ENCODE results near the gene PIGQ.

PIGQ gene

DNA sequence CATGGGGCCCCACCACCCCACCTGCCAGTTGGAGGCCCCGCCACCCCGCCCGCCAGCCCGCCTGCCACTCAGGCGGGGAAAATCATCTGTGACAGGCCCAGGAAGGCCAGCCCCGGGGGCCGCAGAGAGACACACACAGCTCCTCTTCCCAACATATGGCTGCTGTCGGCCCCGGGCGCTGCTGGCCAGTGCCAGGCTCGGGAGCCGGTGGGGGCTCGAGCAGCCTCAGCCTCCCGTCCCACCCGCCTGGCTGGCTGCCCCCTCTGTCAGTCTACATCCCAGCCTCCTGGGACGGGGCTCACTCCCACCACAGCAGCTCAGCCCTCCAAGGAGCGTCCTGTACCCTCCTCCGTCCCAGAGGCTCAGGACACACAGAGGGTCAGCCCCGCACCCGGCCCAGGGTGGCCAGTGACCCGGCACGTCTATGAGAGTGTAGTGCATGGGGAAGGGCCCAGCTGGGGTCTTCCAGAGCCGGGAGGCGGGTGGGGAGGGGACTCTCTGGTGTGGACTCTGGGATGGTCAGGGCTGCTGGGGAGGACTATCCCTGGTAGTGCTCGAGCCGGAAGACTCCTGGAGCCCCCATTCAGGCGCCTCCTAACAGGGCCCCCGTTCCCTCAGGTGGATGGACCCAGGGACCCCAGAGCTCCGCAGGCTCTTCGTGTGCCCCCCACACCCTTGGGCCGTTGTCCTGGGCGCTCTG lies 13.1 kb upstream of the PIGQ start:
- no peak for DNase-seq

DNA sequence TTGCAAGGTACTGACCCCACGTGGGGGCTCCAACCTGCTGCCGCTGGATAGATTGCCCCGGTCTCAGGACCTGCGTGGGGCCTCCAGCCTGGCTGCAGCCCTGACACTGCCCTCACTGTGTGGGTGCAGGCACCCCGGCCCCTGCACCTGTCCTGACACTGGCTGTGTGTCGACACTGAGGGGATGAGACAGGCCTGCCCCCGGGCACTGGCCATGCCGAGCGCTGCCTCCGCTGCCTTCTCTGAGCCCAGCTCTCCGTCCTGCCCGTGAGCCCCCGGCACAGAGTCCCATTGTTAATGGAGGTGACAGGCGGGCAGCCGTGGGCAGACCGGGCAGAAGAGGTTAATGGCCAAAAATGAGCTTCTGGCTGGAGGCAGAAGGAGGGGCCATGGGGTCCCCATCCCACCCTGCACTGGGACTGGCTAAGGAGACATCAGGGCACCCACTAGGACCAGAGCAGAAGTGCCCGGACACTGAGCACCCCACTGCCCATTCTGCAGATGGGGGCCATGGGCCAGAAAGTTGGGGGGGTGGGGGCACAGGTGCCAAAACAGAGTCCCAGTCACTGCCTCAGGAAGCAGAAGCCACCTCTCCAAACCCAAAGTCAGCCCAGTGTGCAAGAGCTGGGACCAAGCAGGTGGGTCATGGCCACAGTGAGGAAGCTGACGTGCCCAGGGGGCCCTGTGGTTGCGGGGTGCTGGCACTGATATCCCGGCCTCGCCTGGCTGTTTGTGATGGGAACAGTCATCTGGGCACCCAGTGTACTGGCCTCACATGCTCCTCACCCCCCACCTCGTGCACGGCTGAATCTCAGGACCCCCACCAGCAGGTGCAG lies 12.1 kb upstream of the PIGQ start:
- DNase-seq: no peak

DNA sequence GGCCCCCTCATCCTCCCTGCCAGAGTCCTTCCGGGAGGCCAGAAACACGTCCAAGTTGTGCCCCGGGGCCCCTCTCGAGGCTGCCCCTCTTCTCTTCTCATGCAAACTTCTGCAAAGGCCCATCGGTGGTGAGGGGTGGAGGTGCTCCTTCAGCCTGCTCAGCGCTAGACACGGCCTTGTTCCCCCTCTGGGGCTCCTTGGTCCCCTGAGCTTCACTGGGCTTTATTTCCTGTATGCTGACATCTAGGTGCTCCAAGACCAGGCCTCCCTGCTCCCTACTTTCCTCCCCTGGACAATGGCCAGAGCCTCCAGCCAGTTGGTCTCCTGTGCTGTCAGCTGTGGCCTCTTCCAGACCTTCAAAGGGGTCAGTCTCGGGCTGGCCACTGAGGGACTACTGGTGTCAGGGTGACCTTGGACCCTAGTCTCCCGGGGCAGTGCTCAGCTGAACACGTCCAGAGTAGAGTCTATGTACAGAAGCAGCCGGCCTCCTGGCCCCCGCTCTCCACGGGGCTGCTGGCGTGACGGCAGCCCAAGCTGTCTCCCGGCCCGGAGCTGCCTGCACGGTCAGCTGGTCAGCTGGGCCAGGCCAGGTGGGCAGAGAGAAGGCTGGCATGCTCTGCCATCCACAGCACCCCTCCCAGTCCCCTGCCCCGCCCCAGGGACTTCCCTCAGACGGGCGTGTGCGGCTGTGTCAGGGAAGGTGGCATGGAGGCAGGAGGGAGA lies 11.3 kb upstream of the PIGQ start:
- no peak for DNase-seq

DNA sequence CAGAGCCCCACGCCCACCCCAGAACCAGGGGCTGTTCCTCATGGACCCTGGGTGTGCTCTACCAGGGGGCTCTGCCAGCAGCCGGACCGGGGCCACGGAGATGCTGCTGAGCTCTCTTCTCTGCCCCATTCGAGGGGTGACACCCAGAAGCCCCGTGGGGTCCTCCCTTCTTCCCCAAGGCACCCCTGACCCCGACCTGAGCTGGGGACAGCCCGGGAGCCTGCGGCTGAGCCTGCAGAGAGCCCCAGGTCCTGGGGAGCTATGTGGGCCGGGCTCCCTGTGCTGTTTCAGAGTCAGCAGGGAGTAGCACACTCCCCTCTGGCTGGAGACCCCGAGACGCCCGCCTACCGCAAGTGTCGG lies 10.8 kb upstream of the PIGQ start:
- DNase-seq: no peak

DNA sequence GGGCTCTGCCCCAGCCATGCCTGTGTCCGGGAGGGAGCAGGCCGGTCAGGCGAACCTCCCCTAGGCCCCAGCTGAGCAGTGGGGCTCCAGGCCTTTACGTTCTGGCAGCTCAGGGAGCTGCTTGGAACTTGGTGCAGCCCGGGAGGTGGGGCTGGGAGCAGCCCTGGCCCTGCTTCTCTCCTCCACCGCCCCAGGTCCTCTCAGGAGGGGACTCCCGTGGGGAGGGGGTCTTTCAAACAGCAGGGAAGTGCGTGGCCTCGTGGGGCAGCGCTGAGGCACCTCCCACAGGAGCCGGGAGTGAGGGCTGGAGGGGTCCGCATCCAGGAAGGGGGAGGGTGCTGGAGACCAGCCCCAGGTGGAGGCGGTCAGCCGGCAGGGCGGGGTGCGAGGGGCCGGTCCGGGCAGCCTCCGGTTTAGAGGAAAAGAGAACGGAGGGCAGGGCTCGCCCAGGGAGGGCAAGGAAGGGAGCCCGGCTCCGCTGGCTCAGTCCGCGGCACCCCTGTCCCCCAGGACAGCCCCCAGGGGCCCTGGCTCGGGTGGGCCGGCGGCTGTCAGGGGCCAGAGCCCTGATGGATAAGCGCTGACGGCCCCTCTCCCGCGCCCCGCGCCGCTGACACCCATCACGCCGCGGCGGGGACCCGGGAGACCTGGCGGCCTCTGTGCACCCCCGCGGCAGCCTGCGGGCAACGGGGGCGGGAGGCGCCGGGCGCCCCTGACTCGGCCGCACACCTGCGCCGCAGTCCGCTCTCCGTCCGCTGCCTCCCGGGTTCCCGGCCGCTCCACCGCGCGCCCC lies 10.2 kb upstream of the PIGQ start:
- DNase-seq: no peak

DNA sequence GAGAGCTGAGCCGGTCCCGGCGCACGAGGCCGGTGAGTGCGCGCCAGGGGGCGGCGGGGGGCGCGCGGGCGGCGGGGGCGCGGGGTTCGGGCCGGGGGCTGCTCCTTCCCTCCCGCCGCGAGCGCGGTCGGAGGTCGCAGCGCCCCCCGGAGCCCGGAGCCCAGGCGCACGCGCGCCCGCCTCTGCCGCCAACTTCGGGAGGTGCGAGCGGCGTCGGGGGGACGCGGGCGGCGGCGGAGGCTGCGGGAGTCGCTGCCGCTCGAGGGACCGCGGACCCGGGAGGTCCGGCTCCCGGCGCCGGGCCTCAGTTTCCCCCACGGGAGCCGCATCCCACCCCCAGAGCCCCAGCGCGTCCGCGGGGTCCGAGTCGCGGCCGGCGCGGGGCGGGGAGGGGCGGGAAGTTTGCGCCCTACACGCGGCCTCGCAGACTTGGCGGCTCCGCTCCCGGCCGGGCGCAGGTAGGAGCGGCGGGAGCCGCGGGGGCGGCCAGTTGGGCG lies 9.5 kb upstream of the PIGQ start, which contains the start of gene PRR35:
TSS of gene PRR35 (plus strand) at position 191 of the 497 bp plus-strand sequence. CDS start 2,901 bp downstream, outside the sequence.
- DNase-seq: no peak

DNA sequence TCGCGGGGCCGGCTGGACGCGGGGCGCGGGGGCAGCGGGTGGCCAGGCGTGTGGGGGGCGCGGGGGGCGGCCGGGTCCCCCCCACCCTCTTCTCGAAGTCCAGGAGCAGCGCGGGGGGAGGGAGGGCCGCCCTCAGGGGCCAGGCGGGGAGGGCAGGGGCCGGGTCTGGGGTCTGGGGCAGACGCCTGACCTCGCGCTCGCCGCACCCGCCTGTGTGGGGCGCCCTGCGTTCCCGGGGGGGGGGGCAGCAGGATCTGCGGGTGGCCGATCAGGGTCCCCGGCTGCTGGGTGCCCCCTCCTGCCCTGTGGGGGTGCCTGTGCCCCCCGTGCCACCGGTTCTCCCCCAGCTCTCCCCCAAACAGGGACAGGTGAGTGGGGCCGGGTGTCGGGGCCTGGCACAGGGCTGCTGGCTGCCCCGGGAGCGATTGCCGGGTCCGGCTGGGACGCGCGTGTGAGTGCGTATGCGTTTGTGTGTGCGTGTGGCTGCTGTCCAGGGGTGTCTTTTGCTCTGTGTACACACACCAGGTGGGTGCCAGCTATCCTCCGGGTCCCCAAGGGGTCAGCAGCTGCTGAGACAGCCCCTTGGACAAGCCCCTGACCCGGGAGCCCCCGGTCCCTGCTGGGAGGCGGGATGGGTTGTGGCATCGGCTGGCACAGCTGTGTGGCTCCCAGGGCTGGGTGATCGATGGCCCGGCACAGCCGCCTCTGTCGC lies 8.9 kb upstream of the PIGQ start:
- no peak for DNase-seq

DNA sequence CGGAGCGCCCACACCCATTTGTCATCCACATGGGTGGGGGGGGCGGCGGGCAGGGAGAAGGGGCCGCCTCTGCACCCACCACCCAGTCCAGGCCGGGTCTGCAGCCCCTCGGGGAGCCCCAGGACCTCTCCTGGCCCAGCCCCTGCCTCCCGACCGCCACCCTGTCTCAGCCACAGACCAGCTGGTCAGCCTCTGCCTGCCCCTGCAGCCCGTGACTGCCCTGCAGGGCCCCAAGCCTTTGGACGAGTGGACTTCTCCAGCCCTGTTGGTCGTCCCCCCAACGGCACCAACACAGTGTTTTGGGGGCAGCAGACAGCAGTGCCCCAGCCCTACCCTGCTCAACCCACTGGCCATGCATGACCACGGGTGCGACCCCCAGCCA lies 8.4 kb upstream of the PIGQ start:
- DNase-seq: no peak

DNA sequence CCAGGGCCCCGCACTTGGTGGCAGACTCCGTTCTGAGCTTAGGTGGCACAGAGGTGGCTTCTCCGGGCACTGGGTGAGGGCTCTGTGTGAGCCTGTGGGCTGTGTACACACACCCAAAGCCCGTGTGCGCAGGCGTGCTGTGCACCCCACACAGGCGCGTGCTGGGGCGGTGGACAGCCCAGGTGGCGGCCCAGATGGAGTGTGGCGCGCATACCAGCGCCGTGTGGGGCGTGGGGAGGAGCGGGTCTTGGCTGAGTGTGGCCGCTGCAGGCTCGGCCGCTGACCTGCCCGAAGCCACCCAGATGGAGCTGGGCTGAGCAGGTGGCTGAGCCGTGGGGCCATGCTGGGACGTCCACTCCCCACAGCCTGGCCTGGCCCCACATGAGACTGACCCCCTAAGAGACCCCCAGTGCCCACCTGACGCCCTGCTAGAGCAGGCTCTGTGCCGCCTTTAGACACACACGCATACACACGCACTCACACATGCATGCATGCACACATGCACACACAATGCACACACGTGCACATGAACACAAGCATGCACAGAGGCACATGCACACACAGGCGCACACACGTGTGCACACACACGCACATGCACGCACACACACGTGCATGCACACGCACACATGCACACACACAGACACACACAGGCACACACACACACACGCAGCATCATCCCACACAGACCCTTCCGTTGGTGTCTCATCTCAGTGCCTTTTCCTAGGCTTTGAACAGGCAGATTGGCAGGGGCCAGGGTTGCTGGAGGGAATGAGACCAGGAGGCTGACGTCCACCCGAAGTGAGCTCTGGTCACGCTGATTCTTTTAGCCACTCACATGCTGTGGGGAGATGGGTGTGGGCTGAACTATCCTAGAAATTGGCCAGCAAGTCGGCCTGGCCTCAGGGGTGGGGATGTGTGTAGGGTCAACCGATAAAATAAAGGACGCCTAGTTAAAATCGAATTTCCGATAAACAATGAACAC lies 7.5 kb upstream of the PIGQ start:
- no peak for DNase-seq

DNA sequence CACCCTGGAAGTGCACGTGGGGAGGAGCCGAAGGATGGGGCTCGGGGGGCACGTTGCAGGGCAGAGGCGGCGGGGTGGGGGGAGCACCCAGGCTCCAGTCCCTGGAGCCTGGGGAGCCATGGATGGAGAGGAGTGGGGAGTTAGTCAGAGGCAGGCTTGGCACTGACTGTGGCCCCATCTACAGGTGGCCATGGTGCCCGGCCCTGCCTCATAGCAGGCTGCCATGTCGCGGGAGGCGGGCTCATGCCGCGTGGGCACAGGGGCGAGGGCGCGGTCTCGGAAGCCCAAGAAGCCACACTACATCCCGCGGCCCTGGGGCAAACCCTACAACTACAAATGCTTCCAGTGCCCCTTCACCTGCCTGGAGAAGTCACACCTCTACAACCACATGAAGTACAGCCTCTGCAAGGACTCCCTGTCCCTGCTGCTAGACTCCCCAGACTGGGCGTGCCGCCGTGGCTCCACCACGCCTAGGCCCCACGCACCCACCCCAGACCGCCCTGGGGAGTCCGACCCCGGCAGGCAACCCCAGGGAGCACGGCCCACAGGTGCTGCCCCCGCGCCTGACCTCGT lies 6.6 kb upstream of the PIGQ start:
- DNase-seq: no peak

DNA sequence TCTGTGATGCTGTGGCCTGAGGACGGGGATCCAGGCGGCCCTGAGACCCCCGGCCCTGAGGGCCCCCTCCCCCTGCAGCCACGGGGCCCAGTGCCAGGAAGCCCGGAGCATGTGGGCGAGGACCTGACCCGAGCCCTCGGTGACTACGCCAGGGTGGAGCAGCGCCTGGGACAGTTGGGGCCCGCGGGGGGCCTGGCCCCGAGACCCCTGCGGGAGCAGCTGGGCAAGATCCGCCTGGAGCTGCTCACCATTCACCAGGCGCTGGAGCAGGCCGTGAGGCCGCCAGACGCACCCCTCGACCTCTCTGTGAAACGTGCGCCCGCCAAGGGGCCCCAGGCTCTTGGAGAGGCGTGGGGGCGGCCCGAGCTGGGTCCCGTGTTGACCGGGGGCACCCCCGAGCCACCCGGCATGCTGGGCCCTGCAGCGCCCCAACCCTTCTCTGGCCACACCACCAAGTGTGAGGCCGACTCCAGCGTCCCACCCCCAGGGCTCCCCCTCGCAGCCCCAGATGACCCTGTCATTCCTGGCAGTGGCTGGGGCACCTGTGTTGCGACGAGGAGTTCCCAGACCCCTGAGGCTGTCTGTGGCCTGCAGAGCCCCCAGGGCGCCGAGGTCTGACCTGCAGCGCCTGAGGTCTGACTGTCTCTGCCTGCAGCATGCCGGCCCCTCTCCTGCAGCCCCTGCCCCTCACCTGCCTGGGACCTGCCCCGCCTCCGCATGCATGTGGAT lies 4.9 kb upstream of the PIGQ start:
- DNase-seq: no peak

DNA sequence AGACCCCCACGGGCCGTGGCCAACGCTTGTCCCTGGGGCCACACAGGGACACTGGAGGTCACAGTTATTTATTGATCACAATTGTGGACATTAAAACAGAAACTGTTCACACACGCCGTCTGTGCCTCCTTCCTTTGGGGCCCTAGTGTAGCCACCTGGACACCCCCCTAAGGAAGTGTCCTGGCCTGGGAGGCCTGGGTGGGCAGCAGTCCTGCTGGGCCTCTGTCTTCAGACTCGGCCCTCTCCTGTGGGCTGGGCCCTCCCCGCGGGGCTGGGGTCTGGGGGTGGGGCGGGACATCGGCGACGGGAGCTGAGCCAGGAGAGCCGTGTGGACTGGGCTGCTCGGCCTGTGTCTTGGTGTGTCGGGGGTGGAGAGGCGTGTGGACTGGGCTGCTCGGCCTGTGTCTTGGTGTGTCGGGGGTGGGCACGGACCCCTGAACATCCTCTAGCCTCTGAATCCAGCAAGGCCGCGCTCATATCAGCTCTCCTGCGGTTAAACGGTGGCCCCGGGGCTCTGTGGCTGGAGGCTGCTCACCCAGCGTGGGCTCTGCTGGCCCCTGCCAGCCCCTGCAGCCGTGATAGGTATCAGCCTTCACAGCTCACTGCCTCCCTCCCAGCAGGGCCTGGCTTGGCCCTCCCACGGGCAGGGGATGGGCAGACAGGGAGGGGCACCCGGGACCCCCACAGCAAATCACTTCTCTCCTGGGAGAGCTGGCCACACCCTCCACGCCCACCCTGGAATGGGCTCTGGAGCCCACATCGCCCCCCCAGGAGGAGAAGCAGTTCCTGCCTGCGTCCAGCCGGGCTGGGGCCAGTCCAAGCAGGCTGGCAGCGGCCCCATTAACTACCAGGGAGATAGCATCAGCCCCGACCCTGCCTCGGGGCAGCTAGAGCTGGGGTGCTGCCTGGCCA lies 4.1 kb upstream of the PIGQ start:
- no peak for DNase-seq

DNA sequence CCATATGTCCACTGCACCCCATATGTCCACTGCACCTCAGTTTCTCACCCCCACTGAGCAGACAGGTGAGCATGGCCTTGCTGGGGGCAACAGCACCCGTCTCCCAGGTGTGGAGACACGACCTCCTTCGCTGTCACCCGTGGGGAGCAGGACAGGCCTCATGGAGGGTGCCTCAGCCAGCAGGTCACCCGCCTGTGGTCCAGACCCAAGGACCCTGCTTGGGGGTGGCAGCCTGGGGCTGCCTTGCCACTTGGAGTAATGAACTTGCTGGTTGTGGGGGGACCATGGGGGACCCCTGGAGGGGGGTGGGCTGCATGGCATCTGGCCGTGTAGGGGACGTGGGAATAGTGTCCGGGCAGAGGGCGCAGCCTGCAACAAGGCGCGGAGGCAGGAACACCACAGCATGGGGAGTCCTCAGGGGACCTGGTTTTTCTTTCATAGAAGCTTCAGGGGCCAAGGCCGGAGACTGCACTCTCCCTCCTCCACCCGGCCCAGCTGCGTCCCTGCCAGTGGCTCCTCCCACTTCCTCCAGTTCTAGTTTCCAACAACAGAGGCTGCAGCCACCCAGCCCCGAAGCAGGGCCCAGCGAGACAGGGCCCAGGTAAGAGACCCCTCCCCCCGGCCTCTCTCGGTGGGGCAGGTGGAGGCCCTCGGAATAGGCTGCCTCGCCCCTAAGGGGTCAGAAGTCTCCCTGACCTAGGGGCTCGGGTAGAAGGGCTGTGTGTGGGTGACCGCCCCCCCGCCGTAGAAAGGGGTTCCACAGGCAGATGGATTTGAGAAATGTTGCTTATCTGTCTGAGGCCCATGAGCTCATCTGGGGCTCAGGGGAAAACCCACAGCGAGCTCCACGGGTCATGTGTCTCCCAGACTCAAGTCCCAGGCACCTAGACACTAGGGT lies 3.0 kb upstream of the PIGQ start, which contains the start of gene NHLRC4:
TSS of gene NHLRC4 (plus strand) at position 531 of the 898 bp plus-strand sequence. CDS start 1,043 bp downstream, outside the sequence.
- no peak for DNase-seq

DNA sequence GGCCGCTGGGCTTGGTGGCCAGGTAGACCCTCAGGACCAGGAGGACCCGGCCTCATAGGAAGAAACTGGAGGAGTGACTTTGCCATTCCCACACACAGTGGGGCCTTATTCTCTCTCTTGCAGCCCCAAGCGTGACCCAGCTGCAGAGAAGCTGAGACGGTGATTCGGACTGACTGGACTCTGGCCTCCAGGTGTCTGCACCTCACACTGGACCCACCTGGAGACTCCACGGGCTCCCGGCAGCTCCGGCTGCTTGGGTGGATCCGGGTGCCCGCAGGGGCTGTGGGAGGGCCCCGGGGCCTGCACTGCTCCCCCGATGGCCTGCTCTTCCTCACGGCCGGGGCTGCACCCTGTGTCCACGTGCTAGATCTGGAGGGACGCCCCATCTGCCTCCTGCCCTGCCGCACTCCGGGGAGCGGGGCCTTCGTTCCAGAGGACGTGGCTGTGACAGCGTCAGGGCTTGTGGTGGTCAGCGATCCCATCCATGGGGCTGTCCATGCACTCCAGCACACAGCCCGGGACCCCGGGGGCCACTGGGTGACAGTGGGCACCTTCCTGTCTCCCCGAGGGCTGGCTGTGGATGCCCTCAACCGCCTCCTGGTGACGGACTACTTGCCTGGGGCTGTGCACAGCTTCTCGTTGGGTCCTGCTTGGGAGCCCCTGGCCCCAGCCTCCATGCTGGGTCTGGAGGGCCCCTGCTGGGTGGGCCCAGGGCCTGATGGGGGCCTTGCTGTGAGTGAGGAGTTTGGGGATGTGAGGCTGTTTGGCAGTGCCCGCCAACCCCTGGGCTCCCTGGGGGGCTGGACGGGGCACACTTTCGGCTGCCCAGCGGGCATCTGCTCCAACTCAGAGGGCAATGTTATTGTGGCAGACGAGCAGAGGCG lies 2.2 kb upstream of the PIGQ start:
- no peak for DNase-seq

DNA sequence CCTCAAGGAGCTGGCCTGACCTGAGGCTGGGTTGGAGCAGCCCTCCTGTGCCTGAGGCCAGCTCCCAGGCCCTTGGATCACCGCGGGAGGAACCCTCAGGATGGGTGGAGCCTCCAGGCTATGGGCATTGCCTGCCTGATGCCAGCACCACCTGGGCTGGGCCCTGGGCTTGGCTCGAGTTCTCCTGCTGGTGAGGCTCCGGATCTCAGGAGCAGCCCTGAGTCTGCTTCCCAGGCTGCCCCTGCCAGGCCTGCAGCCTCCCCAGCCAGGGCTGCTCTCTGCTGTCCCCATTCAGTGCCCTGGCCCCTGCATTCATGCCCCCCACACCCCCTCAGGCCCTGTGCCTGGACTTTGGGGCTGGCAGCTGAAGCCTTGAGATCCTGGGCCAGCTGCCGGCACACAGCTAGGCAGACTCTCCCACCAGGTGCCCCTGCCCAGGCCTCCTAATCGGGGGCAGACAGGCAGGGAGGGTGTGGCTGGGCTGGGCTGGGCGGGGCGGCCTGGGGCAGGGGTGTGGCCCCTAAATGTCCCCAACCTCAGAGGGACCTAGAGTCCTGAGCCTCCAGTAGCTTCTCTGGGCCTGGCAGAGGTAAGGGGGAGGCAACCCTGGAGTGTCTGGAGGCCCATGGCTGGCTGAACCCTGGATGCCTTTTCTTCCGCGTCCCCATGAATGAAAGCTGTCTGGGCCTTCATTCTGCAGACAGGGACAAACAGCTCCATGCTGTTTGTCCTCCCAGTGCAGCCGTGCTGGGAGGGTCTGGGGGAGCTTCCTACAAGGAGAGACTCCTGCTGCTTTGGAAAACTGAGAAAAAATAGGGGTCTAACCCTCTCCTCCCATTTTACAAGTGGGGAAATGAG lies 1.1 kb upstream of the PIGQ start:
- DNase-seq: no peak

Measured in NCI-H524 treated with DMSO at 0.1 percent for 48 hours (cell line).